ENCODE measurements around the gene WDR59.

GRCh38 chr16:74888232-74888862 is 96.6 kb downstream of the WDR59 start:
- TF ChIP-seq TOE1 (IDR thresholded peaks at IDR 0.05; ENCODE audit: borderline replicate concordance) (no peak), TOE1 (CRISPR knock-in tag; IDR thresholded peaks at IDR 0.05; ENCODE audit: borderline replicate concordance, low read depth) (no peak), CTCF (IDR thresholded peaks at IDR 0.05 in 2 of 3, conservative IDR thresholded peaks at IDR 0.05 in 1 of 3; ENCODE audit: insufficient read depth in 2 of 3, low read depth in 1 of 3, low read length in 3 of 3) (no peak), ZBTB12 (CRISPR knock-in tag; IDR thresholded peaks at IDR 0.05) (no peak), ZNF639 (CRISPR knock-in tag; conservative IDR thresholded peaks at IDR 0.05 in 1 of 2, IDR thresholded peaks at IDR 0.05 in 1 of 2) (no peak), YY1 (IDR thresholded peaks at IDR 0.05; ENCODE audit: borderline replicate concordance in 1 of 3, control insufficient read depth in 1 of 3, extremely low read depth in 1 of 3, insufficient read depth in 3 of 3, insufficient read length in 1 of 3, insufficient replicate concordance in 2 of 3, low read depth in 1 of 3, low read length in 2 of 3) (no peak), POLR2AphosphoS5 (IDR thresholded peaks at IDR 0.05; ENCODE audit: control insufficient read depth, insufficient read depth, low read depth, low read length) (no peak), ATF7 (IDR thresholded peaks at IDR 0.05) (no peak), RBM39 (optimal IDR thresholded peaks at IDR 0.05; ENCODE audit: low read depth, low read length) (no peak), USF2 (CRISPR knock-in tag; IDR thresholded peaks at IDR 0.05) (no peak)
